Spleen (tissue), 11 donors: ENCODE results near the gene BPIFA3. TPM values are rescaled to one million over a fixed set of nuclear protein-coding genes. Genes with fewer than 3 reads are reported as not detected.

Experiments used
- DNase-seq: peaks from one replicate; pipeline ENCODE4 v3.0.0-alpha.2; 2020
- H3K27ac ChIP-seq, 8 donors: fragments of 200-600 bp; sonication (generic) in 7 of 8; 1 replicate in 4 of 8; 2 replicates in 4 of 8; pipeline versions ENCODE4 v1.5.0 to v1.8.0; 2016 to 2021; ENCODE audit warnings: inconsistent platforms in 4 of 8, mild to moderate bottlenecking in 4 of 8, moderate library complexity in 1 of 8
- H3K27me3 ChIP-seq, 7 donors: fragments of 200-600 bp; sonication (generic) in 6 of 7; replicated peaks in 1 of 7; 1 replicate in 4 of 7; 2 replicates in 3 of 7; pipeline versions ENCODE4 v1.5.0 to v1.8.0; 2016 to 2021; ENCODE audit warnings: inconsistent platforms in 3 of 7, mild to moderate bottlenecking in 1 of 7
- H3K36me3 ChIP-seq, 6 donors: fragments of 200-600 bp; sonication (generic) in 5 of 6; 1 replicate in 4 of 6; 2 replicates in 2 of 6; pipeline versions ENCODE4 v1.5.0 to v1.8.0; 2016 to 2021; ENCODE audit warnings: inconsistent platforms in 2 of 6
- H3K4me1 ChIP-seq, 6 donors: fragments of 200-600 bp; sonication (generic) in 5 of 6; 1 replicate in 3 of 6; 2 replicates in 3 of 6; pipeline versions ENCODE4 v1.5.0 to v1.8.0; 2016 to 2021; ENCODE audit warnings: inconsistent platforms in 3 of 6
- H3K4me3 ChIP-seq, 8 donors: fragments of 200-600 bp; sonication (generic) in 7 of 8; 1 replicate in 4 of 8; 2 replicates in 4 of 8; pipeline versions ENCODE4 v1.5.0 to v1.8.0; 2016 to 2021; ENCODE audit warnings: inconsistent platforms in 4 of 8, mild to moderate bottlenecking in 4 of 8, moderate library complexity in 2 of 8
- H3K9me3 ChIP-seq, 8 donors: fragments of 200-600 bp; sonication (generic) in 7 of 8; 1 replicate in 4 of 8; 2 replicates in 4 of 8; pipeline versions ENCODE4 v1.5.0 to v1.8.0; 2016 to 2021; ENCODE audit warnings: inconsistent platforms in 4 of 8
- POLR2A ChIP-seq, 3 donors: fragments of 450-650 bp; IDR thresholded peaks; one replicate each; pipeline ENCODE4 v1.5.1; 2017; ENCODE audit warnings: antibody characterized with exemption in 3 of 3, mild to moderate bottlenecking in 1 of 3
- POLR2AphosphoS5 ChIP-seq, 3 donors: sonication (generic); formaldehyde crosslinking; IDR thresholded peaks; one replicate each; pipeline ENCODE4 v1.5.1; 2017; ENCODE audit warnings: antibody characterized with exemption in 3 of 3
- WGBS, 5 donors: extraction: QIAGEN DNeasy Blood & Tissue Kit in 3 of 5; methylation state at CpG; one replicate each; pipeline versions ENCODE4 v1.1.5 to v1.1.7; 2013 to 2018; 5-methylcytosine and 5-hydroxymethylcytosine counted together
- intact Hi-C: fragments of 100-400 bp; cut with DNase I; formaldehyde crosslinking; loops from one replicate; pipeline ENCODE4 v1.15.0; 2023; ENCODE audit warnings: low total_unique reads
- polyA plus RNA-seq, 3 donors: library from polyadenylated mRNA; stranded (reverse); fragments of 200-250 nt; gene quantifications; one replicate each; pipeline ENCODE4 v1.2.1, GENCODE V29; 2013
- total RNA-seq, 7 donors: library from RNA; depleted of rRNA in 3 of 7; stranded (reverse); fragments of >200 nt in 3 of 7; fragmentation: NEBNext Ultra II Directional in 4 of 7; extraction: Animal tissue kit (Norgen Biotek cat#: 25700) in 4 of 7; gene quantifications; one replicate each; pipeline versions ENCODE4 v1.1.0 to v1.2.1, GENCODE V29; 2016 to 2021
- TF ChIP-seq, protein P1 (sequence below), 11 experiments: fragments of 200-600 bp in 7 of 11; fragments of 450-650 bp in 4 of 11; sonication (generic) in 4 of 11; IDR thresholded peaks in 8 of 11; conservative IDR thresholded peaks in 3 of 11; 1 replicate in 7 of 11; 2 replicates in 4 of 11; pipeline versions ENCODE4 v1.4.0 to v1.8.0; 2016 to 2021; ENCODE audit warnings: antibody characterized with exemption in 11 of 11, inconsistent platforms in 4 of 11, mild to moderate bottlenecking in 1 of 11
- donor health status: healthy with polysubstance abuse.
- donor health status: DM: no; HTN: no; CAD: no; lungs with moderate emphysema.
- donor health status: DM: no; HTN: no; CAD: no.
- donor health status: Bipolar disorder and iron deficiency.
- donor health status: healthy.
- donor health status: DM: no; HTN: no; CAD: no.
- donor health status: DM: yes; HTN: yes; CAD: no.

Gene BPIFA3
- total and polyA plus RNA-seq, 10 donors, result not detected

- TF ChIP-seq, protein P1, sequence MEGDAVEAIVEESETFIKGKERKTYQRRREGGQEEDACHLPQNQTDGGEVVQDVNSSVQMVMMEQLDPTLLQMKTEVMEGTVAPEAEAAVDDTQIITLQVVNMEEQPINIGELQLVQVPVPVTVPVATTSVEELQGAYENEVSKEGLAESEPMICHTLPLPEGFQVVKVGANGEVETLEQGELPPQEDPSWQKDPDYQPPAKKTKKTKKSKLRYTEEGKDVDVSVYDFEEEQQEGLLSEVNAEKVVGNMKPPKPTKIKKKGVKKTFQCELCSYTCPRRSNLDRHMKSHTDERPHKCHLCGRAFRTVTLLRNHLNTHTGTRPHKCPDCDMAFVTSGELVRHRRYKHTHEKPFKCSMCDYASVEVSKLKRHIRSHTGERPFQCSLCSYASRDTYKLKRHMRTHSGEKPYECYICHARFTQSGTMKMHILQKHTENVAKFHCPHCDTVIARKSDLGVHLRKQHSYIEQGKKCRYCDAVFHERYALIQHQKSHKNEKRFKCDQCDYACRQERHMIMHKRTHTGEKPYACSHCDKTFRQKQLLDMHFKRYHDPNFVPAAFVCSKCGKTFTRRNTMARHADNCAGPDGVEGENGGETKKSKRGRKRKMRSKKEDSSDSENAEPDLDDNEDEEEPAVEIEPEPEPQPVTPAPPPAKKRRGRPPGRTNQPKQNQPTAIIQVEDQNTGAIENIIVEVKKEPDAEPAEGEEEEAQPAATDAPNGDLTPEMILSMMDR (IDR thresholded peaks at IDR 0.05 in 8 of 11, conservative IDR thresholded peaks at IDR 0.05 in 3 of 11), result no peak
- TF ChIP-seq POLR2AphosphoS5 (IDR thresholded peaks at IDR 0.05) (no peak), POLR2A (IDR thresholded peaks at IDR 0.05) (no peak)
- WGBS, 5 donors, result 9 to 11% (median 9%) methylated on average over 13 of the region's 13 CpGs
- DNase-seq, result no peak
Observed at GRCh38 chr20:33209789-33210188, 7.4 kb upstream of the BPIFA3 start.

DNA sequence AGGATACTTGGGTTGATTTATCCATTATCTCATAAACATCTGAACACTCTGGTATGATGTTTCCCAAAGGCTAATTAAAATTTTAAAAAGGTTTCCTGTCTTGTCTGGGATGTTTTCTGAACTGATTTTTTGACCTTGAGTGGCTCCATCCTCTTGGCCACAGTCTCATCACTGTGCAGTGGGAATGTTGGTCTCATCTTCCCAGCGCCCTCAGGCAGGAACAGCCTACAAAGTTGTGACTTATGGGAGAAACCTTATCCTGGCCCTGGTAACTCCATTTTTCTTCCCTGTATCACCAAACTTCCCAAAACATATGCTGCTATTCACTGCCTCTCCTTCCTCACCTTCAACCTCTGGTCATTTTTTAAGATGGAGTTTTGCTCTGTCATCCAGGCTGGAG, 6.8 kb upstream of the BPIFA3 start:
- no peak overlapping the region for H3K4me3 ChIP-seq
- DNase-seq, result no peak
- TF ChIP-seq POLR2AphosphoS5 (IDR thresholded peaks at IDR 0.05) (no peak), POLR2A (IDR thresholded peaks at IDR 0.05) (no peak)
- TF ChIP-seq, protein P1 (IDR thresholded peaks at IDR 0.05 in 8 of 11, conservative IDR thresholded peaks at IDR 0.05 in 3 of 11), result no peak
- intact Hi-C loops, result no loop called here
- no peaks in the 10 kb centered on the region for H3K9me3 ChIP-seq
- WGBS, 5 donors, result 32 to 70% (median 36%) methylated on average over 1 of the region's 1 CpG
- no peak overlapping the region for H3K27ac ChIP-seq
- H3K36me3 ChIP-seq, result no peaks in the 10 kb centered on the region
- H3K4me1 ChIP-seq, result no peaks in the 10 kb centered on the region
- H3K27me3 ChIP-seq, result peaks cover 0 to 88% (median 0%) of the 10 kb centered on the region in 7 donors

More at GRCh38 chr20:33209789-33210188, 7.4 kb upstream of the BPIFA3 start:
- intact Hi-C loops, result no loop called here
- no peaks in the 10 kb centered on the region for H3K4me1 ChIP-seq
- H3K36me3 ChIP-seq, result no peaks in the 10 kb centered on the region
- H3K27me3 ChIP-seq, result peaks cover 0 to 82% (median 0%) of the 10 kb centered on the region in 7 donors
- no peak overlapping the region for H3K4me3 ChIP-seq
- H3K9me3 ChIP-seq, result no peaks in the 10 kb centered on the region
- H3K27ac ChIP-seq, result no peak overlapping the region

- H3K4me1 ChIP-seq, result no peaks in the 10 kb centered on the region
- intact Hi-C loops, result no loop called here
- WGBS, 5 donors, result 15 to 25% (median 23%) methylated on average over 5 of the region's 5 CpGs
- no peak overlapping the region for H3K27ac ChIP-seq
- H3K4me3 ChIP-seq, result no peak overlapping the region
- H3K36me3 ChIP-seq, result no peaks in the 10 kb centered on the region
- no peaks in the 10 kb centered on the region for H3K9me3 ChIP-seq
- no peak for DNase-seq
- peaks cover 0 to 82% (median 0%) of the 10 kb centered on the region in 7 donors for H3K27me3 ChIP-seq
- no peak for TF ChIP-seq POLR2AphosphoS5 (IDR thresholded peaks at IDR 0.05)
- TF ChIP-seq, protein P1 (IDR thresholded peaks at IDR 0.05 in 8 of 11, conservative IDR thresholded peaks at IDR 0.05 in 3 of 11), result peak in 2 of 11 experiments; percentile 18 to 41
Observed at GRCh38 chr20:33211817-33212424, 5.2 kb upstream of the BPIFA3 start.

DNA sequence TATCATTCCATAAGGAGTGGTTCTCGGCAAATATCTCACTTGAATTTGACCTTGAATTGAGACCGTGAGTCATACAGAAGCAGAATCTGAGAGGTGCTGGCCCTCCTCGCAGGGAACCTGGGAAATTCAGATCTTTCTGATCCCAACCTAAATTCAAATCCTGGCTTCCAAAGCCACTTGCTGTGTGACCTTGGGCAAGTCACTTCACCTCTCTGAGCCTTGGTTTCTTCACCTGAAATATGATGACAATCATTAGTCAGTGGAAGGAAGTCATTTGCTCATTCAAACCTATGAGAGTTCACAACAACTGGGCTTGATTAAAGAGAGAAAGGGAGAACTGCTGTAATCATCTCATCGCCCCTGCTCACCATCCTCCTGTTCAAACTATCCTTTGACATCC, 7.2 kb downstream of the BPIFA3 start:
- intact Hi-C loops, result no loop called here
- H3K4me1 ChIP-seq, result no peaks in the 10 kb centered on the region
- no peaks in the 10 kb centered on the region for H3K9me3 ChIP-seq
- peaks cover 0 to 52% (median 0%) of the 10 kb centered on the region in 7 donors for H3K27me3 ChIP-seq
- no peak overlapping the region for H3K4me3 ChIP-seq
- TF ChIP-seq POLR2AphosphoS5 (IDR thresholded peaks at IDR 0.05), result no peak
- TF ChIP-seq POLR2A (IDR thresholded peaks at IDR 0.05), result no peak
- TF ChIP-seq, protein P1 (IDR thresholded peaks at IDR 0.05 in 8 of 11, conservative IDR thresholded peaks at IDR 0.05 in 3 of 11), result no peak
- no peaks in the 10 kb centered on the region for H3K36me3 ChIP-seq
- 76 to 86% (median 82%) methylated on average over 4 of the region's 4 CpGs for WGBS, 5 donors
- no peak for DNase-seq
- H3K27ac ChIP-seq, result no peak overlapping the region
